ENCODE results near the gene SIGLEC6.
A peak's percentile ranks its signal among the peaks of the same experiment; 100 is the strongest.

SIGLEC6 gene

GRCh38 chr19:51535535-51535934, 4.1 kb upstream of the SIGLEC6 start:
- no peak for DNase-seq
- no peak overlapping the region for H3K9ac ChIP-seq (ENCODE audit: low read length)
- H3K4ac ChIP-seq (ENCODE audit: low read depth in 1 of 2, low read length in 2 of 2): no peak overlapping the region
- no peaks in the 10 kb centered on the region for H3K9me3 ChIP-seq (ENCODE audit: control insufficient read depth, low read length)
- no peak overlapping the region for H4K8ac ChIP-seq (ENCODE audit: low read length)
- H3K4me2 ChIP-seq (ENCODE audit: low read length, poor library complexity, severe bottlenecking): no peak overlapping the region
- no peak overlapping the region for H2BK15ac ChIP-seq (ENCODE audit: low read depth, poor library complexity, severe bottlenecking)
- H3K18ac ChIP-seq (ENCODE audit: low read depth in 1 of 2, low read length in 2 of 2): no peak overlapping the region
- no peak overlapping the region for H2AK5ac ChIP-seq (ENCODE audit: low read length, severe bottlenecking)
- WGBS: no CpG with 5 or more reads among the region's 1 CpG
- H2BK5ac ChIP-seq (ENCODE audit: low read depth, low read length, poor library complexity, severe bottlenecking): no peak overlapping the region
- H4K91ac ChIP-seq (ENCODE audit: low read length): no peak overlapping the region
- H2BK120ac ChIP-seq (ENCODE audit: low read depth, low read length): no peak overlapping the region
- no peak overlapping the region for H2BK12ac ChIP-seq (ENCODE audit: low read length in 2 of 2)
- H3K4me1 ChIP-seq (ENCODE audit: control insufficient read depth, insufficient read depth, low read depth, low read length): no peaks in the 10 kb centered on the region
- H3K14ac ChIP-seq (ENCODE audit: low read length in 2 of 2): no peak overlapping the region
- H3K4me3 ChIP-seq (ENCODE audit: insufficient read depth in 1 of 2, low read depth in 1 of 2, low read length in 2 of 2): no peak overlapping the region
- no peak overlapping the region for H3K27ac ChIP-seq (ENCODE audit: low read length, poor library complexity, severe bottlenecking)
- no peaks in the 10 kb centered on the region for H3K36me3 ChIP-seq (ENCODE audit: control insufficient read depth in 1 of 2, insufficient read depth in 2 of 2, low read depth in 1 of 2, low read length in 2 of 2)
- no peak overlapping the region for H3K23ac ChIP-seq (ENCODE audit: low read length in 2 of 2)
- peaks cover 0 to 36% of the 10 kb centered on the region in 2 experiments for H3K27me3 ChIP-seq (ENCODE audit: control insufficient read depth in 1 of 2, insufficient read depth in 1 of 2, low read length in 2 of 2)
- H3K79me1 ChIP-seq (replicated peaks; ENCODE audit: low read length, poor library complexity, severe bottlenecking): no peaks in the 10 kb centered on the region
- H2AFZ ChIP-seq (ENCODE audit: low read depth, low read length): no peak overlapping the region

DNA sequence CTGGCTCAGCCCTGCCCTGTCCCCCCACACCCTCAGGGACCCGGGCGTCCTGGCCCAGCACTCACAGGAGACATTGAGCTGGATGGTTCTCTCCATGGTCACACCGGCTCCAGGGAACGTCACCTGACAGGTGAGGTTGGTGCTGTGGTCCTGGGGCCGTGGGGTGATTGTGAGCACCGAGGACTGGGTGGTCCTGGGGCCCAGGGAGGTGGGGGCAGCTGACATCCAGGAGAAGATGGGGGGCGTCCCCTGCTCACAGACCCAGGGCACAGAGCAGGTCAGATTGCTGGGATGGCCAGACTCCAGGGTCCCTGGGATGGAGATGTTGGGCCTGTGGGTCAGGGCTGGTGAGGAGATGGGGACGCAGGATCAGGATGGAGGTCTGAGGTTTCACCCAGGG, 854 bp downstream of the SIGLEC6 start:
- WGBS: 65% methylated on average over 7 of the region's 8 CpGs
- Histone ChIP-seq H4K91ac (ENCODE audit: low read length) (no peak overlapping the region), H2BK5ac (ENCODE audit: low read depth, low read length, poor library complexity, severe bottlenecking) (no peak overlapping the region), H3K4me2 (ENCODE audit: low read length, poor library complexity, severe bottlenecking) (no peak overlapping the region), H3K4ac (ENCODE audit: low read depth in 1 of 2, low read length in 2 of 2) (no peak overlapping the region), H3K79me1 (replicated peaks; ENCODE audit: low read length, poor library complexity, severe bottlenecking) (no peaks in the 10 kb centered on the region), H3K9ac (ENCODE audit: low read length) (no peak overlapping the region), H2AK5ac (ENCODE audit: low read length, severe bottlenecking) (no peak overlapping the region), H3K14ac (ENCODE audit: low read length in 2 of 2) (no peak overlapping the region), H3K4me1 (ENCODE audit: control insufficient read depth, insufficient read depth, low read depth, low read length) (no peaks in the 10 kb centered on the region), H3K18ac (ENCODE audit: low read depth in 1 of 2, low read length in 2 of 2) (no peak overlapping the region), H2AFZ (ENCODE audit: low read depth, low read length) (no peak overlapping the region), H3K27me3 (ENCODE audit: control insufficient read depth in 1 of 2, insufficient read depth in 1 of 2, low read length in 2 of 2) (peaks cover 0 to 25% of the 10 kb centered on the region in 2 experiments), H2BK15ac (ENCODE audit: low read depth, poor library complexity, severe bottlenecking) (no peak overlapping the region), H3K9me3 (ENCODE audit: control insufficient read depth, low read length) (no peaks in the 10 kb centered on the region), H3K36me3 (ENCODE audit: control insufficient read depth in 1 of 2, insufficient read depth in 2 of 2, low read depth in 1 of 2, low read length in 2 of 2) (no peaks in the 10 kb centered on the region), H3K4me3 (ENCODE audit: insufficient read depth in 1 of 2, low read depth in 1 of 2, low read length in 2 of 2) (peak overlapping the region in 1 of 2 experiments; percentile 29), H4K8ac (ENCODE audit: low read length) (no peak overlapping the region), H3K27ac (ENCODE audit: low read length, poor library complexity, severe bottlenecking) (no peak overlapping the region), H2BK120ac (ENCODE audit: low read depth, low read length) (no peak overlapping the region), H2BK12ac (ENCODE audit: low read length in 2 of 2) (no peak overlapping the region), H3K23ac (ENCODE audit: low read length in 2 of 2) (no peak overlapping the region)
- no peak for DNase-seq

DNA sequence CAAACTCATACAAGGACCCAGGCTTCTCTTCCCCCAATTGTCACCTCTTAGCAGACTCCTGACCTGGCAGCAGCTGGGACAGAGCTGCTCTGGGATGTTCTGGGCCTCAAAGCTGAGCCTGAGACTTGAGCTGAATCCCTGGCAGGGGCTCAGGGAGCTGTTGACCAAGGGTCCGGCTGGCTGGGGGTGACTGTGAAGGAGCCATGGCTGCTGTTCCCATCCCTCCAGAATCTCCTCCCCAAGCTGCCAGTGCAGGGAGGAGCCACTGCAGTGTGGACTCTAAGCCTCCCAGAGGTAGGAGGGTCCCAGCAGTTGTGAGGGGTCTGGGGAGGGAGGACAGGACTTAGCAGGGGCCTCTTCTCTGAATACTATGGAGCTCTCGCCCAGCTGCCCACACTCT, 2.2 kb downstream of the SIGLEC6 start:
- 81% methylated on average over 2 of the region's 2 CpGs for WGBS
- H3K18ac ChIP-seq (ENCODE audit: low read depth in 1 of 2, low read length in 2 of 2): no peak overlapping the region
- H3K4me2 ChIP-seq (ENCODE audit: low read length, poor library complexity, severe bottlenecking): no peak overlapping the region
- no peak overlapping the region for H3K4me3 ChIP-seq (ENCODE audit: insufficient read depth in 1 of 2, low read depth in 1 of 2, low read length in 2 of 2)
- no peaks in the 10 kb centered on the region for H3K4me1 ChIP-seq (ENCODE audit: control insufficient read depth, insufficient read depth, low read depth, low read length)
- no peak overlapping the region for H2BK15ac ChIP-seq (ENCODE audit: low read depth, poor library complexity, severe bottlenecking)
- no peak overlapping the region for H3K23ac ChIP-seq (ENCODE audit: low read length in 2 of 2)
- no peaks in the 10 kb centered on the region for H3K79me1 ChIP-seq (replicated peaks; ENCODE audit: low read length, poor library complexity, severe bottlenecking)
- H3K14ac ChIP-seq (ENCODE audit: low read length in 2 of 2): no peak overlapping the region
- peaks cover 0 to 25% of the 10 kb centered on the region in 2 experiments for H3K27me3 ChIP-seq (ENCODE audit: control insufficient read depth in 1 of 2, insufficient read depth in 1 of 2, low read length in 2 of 2)
- H4K91ac ChIP-seq (ENCODE audit: low read length): no peak overlapping the region
- H3K4ac ChIP-seq (ENCODE audit: low read depth in 1 of 2, low read length in 2 of 2): no peak overlapping the region
- no peaks in the 10 kb centered on the region for H3K9me3 ChIP-seq (ENCODE audit: control insufficient read depth, low read length)
- no peak overlapping the region for H2BK12ac ChIP-seq (ENCODE audit: low read length in 2 of 2)
- H2BK120ac ChIP-seq (ENCODE audit: low read depth, low read length): no peak overlapping the region
- no peak overlapping the region for H3K9ac ChIP-seq (ENCODE audit: low read length)
- H3K27ac ChIP-seq (ENCODE audit: low read length, poor library complexity, severe bottlenecking): no peak overlapping the region
- H2BK5ac ChIP-seq (ENCODE audit: low read depth, low read length, poor library complexity, severe bottlenecking): no peak overlapping the region
- H4K8ac ChIP-seq (ENCODE audit: low read length): no peak overlapping the region
- H2AFZ ChIP-seq (ENCODE audit: low read depth, low read length): no peak overlapping the region
- no peak overlapping the region for H2AK5ac ChIP-seq (ENCODE audit: low read length, severe bottlenecking)
- H3K36me3 ChIP-seq (ENCODE audit: control insufficient read depth in 1 of 2, insufficient read depth in 2 of 2, low read depth in 1 of 2, low read length in 2 of 2): no peaks in the 10 kb centered on the region
- no peak for DNase-seq

- no peak overlapping the region for H2AK5ac ChIP-seq (ENCODE audit: low read length, severe bottlenecking)
- H3K14ac ChIP-seq (ENCODE audit: low read length in 2 of 2): no peak overlapping the region
- no peak overlapping the region for H2BK12ac ChIP-seq (ENCODE audit: low read length in 2 of 2)
- no peak overlapping the region for H2BK15ac ChIP-seq (ENCODE audit: low read depth, poor library complexity, severe bottlenecking)
- DNase-seq: no peak
- no peak overlapping the region for H3K4me3 ChIP-seq (ENCODE audit: insufficient read depth in 1 of 2, low read depth in 1 of 2, low read length in 2 of 2)
- H3K4ac ChIP-seq (ENCODE audit: low read depth in 1 of 2, low read length in 2 of 2): no peak overlapping the region
- no peaks in the 10 kb centered on the region for H3K79me1 ChIP-seq (replicated peaks; ENCODE audit: low read length, poor library complexity, severe bottlenecking)
- H3K23ac ChIP-seq (ENCODE audit: low read length in 2 of 2): no peak overlapping the region
- no peak overlapping the region for H4K91ac ChIP-seq (ENCODE audit: low read length)
- 66% methylated on average over 4 of the region's 4 CpGs for WGBS
- no peak overlapping the region for H2BK5ac ChIP-seq (ENCODE audit: low read depth, low read length, poor library complexity, severe bottlenecking)
- no peak overlapping the region for H3K4me2 ChIP-seq (ENCODE audit: low read length, poor library complexity, severe bottlenecking)
- no peak overlapping the region for H2AFZ ChIP-seq (ENCODE audit: low read depth, low read length)
- no peaks in the 10 kb centered on the region for H3K9me3 ChIP-seq (ENCODE audit: control insufficient read depth, low read length)
- H3K9ac ChIP-seq (ENCODE audit: low read length): no peak overlapping the region
- no peak overlapping the region for H2BK120ac ChIP-seq (ENCODE audit: low read depth, low read length)
- no peak overlapping the region for H4K8ac ChIP-seq (ENCODE audit: low read length)
- no peaks in the 10 kb centered on the region for H3K36me3 ChIP-seq (ENCODE audit: control insufficient read depth in 1 of 2, insufficient read depth in 2 of 2, low read depth in 1 of 2, low read length in 2 of 2)
- no peaks in the 10 kb centered on the region for H3K4me1 ChIP-seq (ENCODE audit: control insufficient read depth, insufficient read depth, low read depth, low read length)
- no peak overlapping the region for H3K27ac ChIP-seq (ENCODE audit: low read length, poor library complexity, severe bottlenecking)
- peaks cover 0 to 6% of the 10 kb centered on the region in 2 experiments for H3K27me3 ChIP-seq (ENCODE audit: control insufficient read depth in 1 of 2, insufficient read depth in 1 of 2, low read length in 2 of 2)
- H3K18ac ChIP-seq (ENCODE audit: low read depth in 1 of 2, low read length in 2 of 2): no peak overlapping the region
These were observed 5.8 kb downstream of the SIGLEC6 start for GRCh38 chr19:51525651-51526050.
